GM21360 (cell line): ENCODE data around the gene ANKRD55.

Source experiments
- ATAC-seq: cut with Tn5 transposase; IDR thresholded peaks from one replicate; pipeline ENCODE4 v1.9.1; 2021; ENCODE audit warnings: mild to moderate bottlenecking, moderate library complexity; ENCODE audit not compliant: unreplicated experiment

ANKRD55 gene

GRCh38 chr5:56055287-56055686, 177.8 kb downstream of the ANKRD55 start:
- ATAC-seq: no peak

- no peak for ATAC-seq
Measured at GRCh38 chr5:56054666-56055065, 178.5 kb downstream of the ANKRD55 start.

GRCh38 chr5:56053363-56053762, 179.8 kb downstream of the ANKRD55 start:
- ATAC-seq: no peak

- no peak for ATAC-seq
Measured at GRCh38 chr5:56052735-56053134, 180.4 kb downstream of the ANKRD55 start.

- no peak for ATAC-seq
Measured at GRCh38 chr5:56050551-56051255, 182.4 kb downstream of the ANKRD55 start.
